Pons (tissue), 1 donor: ENCODE data around the gene TLE1.
"Not testable (repeated sequence)": the region's sequence is repeated elsewhere in the genome, so short reads cannot be mapped to it uniquely, and the experiment has no call there.

Experiments
- DNase-seq: peaks from one replicate; pipeline ENCODE4 v3.0.0-alpha.2; 2016; ENCODE audit warnings: low spot score

TLE1 gene

GRCh38 chr9:81652058-81652687 is 37.2 kb downstream of the TLE1 start:
- no peak for DNase-seq

GRCh38 chr9:81650586-81651515 is 38.5 kb downstream of the TLE1 start:
- no peak for DNase-seq

- no peak for DNase-seq
These were observed 39.7 kb downstream of the TLE1 start for GRCh38 chr9:81649475-81650240.

- DNase-seq: no peak
These were observed 40.5 kb downstream of the TLE1 start for GRCh38 chr9:81648891-81649290.

GRCh38 chr9:81646337-81646736 is 43.0 kb downstream of the TLE1 start:
- no peak for DNase-seq

GRCh38 chr9:81644513-81644912 is 44.8 kb downstream of the TLE1 start:
- DNase-seq: not testable (repeated sequence)

- no peak for DNase-seq
These were observed 52.1 kb downstream of the TLE1 start for GRCh38 chr9:81637276-81637675.

- DNase-seq: no peak
These were observed 53.1 kb downstream of the TLE1 start for GRCh38 chr9:81636255-81636599.

GRCh38 chr9:81635521-81636254 is 53.7 kb downstream of the TLE1 start:
- DNase-seq: no peak

- no peak for DNase-seq
These were observed 54.3 kb downstream of the TLE1 start for GRCh38 chr9:81634915-81635516.

GRCh38 chr9:81633952-81634854 is 55.1 kb downstream of the TLE1 start:
- DNase-seq: no peak

GRCh38 chr9:81632599-81632998 is 56.7 kb downstream of the TLE1 start:
- no peak for DNase-seq

GRCh38 chr9:81631218-81631745 is 58.1 kb downstream of the TLE1 start:
- DNase-seq: no peak

- no peak for DNase-seq
These were observed 59.9 kb downstream of the TLE1 start for GRCh38 chr9:81629440-81629839.

GRCh38 chr9:81628897-81629296 is 60.5 kb downstream of the TLE1 start:
- no peak for DNase-seq

- no peak for DNase-seq
These were observed 61.9 kb downstream of the TLE1 start for GRCh38 chr9:81627481-81627880.

GRCh38 chr9:81626511-81626910 is 62.8 kb downstream of the TLE1 start:
- DNase-seq: no peak

GRCh38 chr9:81625969-81626368 is 63.4 kb downstream of the TLE1 start:
- DNase-seq: no peak

- no peak for DNase-seq
These were observed 65.6 kb downstream of the TLE1 start for GRCh38 chr9:81623778-81624177.
